ENCODE measurements around the gene FAM149B1.

The FAM149B1 gene

DNA sequence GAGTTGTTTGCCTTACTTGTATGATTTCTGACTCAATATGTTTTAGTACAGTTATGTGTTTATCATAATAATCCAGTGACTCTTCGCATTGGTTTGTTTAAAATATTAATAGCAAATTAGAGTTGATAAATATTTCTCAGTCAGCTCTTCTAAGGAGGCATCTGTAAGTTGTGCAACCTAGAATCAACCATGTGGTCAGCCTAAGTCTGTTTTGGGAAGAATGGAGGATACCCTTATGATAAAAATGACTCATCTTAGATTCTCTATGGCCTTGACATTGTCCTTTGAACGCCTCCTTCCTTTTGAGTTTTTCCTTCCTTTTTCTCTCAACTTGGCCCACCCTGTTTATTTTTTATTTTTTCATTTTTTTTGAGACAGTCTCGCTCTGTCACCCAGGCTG is 60.3 kb downstream of the FAM149B1 start:
- H3K4me1 ChIP-seq = no peaks in the 10 kb centered on the region
- no peaks in the 10 kb centered on the region; the same call in 1 of the 2 replicates for H3K36me3 ChIP-seq
- TF ChIP-seq, protein P1, sequence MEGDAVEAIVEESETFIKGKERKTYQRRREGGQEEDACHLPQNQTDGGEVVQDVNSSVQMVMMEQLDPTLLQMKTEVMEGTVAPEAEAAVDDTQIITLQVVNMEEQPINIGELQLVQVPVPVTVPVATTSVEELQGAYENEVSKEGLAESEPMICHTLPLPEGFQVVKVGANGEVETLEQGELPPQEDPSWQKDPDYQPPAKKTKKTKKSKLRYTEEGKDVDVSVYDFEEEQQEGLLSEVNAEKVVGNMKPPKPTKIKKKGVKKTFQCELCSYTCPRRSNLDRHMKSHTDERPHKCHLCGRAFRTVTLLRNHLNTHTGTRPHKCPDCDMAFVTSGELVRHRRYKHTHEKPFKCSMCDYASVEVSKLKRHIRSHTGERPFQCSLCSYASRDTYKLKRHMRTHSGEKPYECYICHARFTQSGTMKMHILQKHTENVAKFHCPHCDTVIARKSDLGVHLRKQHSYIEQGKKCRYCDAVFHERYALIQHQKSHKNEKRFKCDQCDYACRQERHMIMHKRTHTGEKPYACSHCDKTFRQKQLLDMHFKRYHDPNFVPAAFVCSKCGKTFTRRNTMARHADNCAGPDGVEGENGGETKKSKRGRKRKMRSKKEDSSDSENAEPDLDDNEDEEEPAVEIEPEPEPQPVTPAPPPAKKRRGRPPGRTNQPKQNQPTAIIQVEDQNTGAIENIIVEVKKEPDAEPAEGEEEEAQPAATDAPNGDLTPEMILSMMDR (IDR thresholded peaks at IDR 0.05; ENCODE audit: low read depth, low read length) = no peak
- H3K9me3 ChIP-seq = no peaks in the 10 kb centered on the region
- DNase-seq = no peak
- H3K27me3 ChIP-seq = no peaks in the 10 kb centered on the region
- H3K4me3 ChIP-seq (ENCODE audit: low read depth, low read length) = no peak overlapping the region

DNA sequence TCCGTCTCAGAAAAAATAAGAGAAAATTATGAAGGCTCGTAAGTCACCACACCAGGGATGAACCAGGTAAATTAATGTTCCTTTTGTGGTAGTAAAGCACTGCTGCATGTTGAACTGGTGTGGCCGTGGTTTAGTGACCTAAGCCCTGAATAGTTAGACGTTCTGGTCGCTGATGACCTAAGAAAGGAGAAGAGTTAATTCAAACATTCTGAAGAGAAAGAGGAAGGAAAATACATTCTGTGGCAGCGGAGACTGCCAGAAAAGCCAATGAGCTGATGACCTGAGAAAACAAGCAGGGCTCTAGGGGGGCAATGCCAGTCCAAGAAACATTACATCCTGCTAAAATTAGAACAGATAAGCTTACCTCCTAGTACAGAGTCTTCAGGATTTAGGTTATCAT is 61.6 kb downstream of the FAM149B1 start:
- Histone ChIP-seq H3K36me3 (peaks cover 5% of the 10 kb centered on the region), H3K27me3 (no peaks in the 10 kb centered on the region), H3K9me3 (no peaks in the 10 kb centered on the region), H3K4me1 (no peaks in the 10 kb centered on the region), H3K4me3 (ENCODE audit: low read depth, low read length) (no peak overlapping the region)
- DNase-seq = no peak
- TF ChIP-seq, protein P1 (IDR thresholded peaks at IDR 0.05; ENCODE audit: low read depth, low read length) = no peak

DNA sequence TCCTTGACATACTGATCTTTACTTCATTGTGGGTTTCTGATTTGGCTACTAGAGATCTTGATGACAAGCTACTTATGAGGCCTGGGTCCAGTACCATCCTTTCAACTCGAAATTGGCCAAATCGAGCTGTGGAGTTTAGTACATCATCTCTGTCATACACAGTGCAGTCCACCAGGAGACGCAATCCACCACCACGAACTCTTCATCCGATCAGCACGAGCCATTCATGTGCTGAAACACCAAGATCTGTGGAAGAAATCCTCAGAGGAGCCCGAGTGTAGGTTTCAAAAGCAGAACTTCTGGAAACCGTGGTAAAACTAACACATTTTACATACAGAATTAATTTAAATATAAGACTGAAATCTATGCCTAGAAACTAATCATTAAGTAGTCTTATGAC is 65.0 kb downstream of the FAM149B1 start:
- peak; percentile 20 for DNase-seq
- no peaks in the 10 kb centered on the region for H3K4me1 ChIP-seq
- no peaks in the 10 kb centered on the region for H3K9me3 ChIP-seq
- TF ChIP-seq, protein P1 (IDR thresholded peaks at IDR 0.05; ENCODE audit: low read depth, low read length) = peak; percentile 45
- H3K4me3 ChIP-seq (ENCODE audit: low read depth, low read length) = no peak overlapping the region
- H3K36me3 ChIP-seq = peaks cover 13% of the 10 kb centered on the region
- no peaks in the 10 kb centered on the region for H3K27me3 ChIP-seq

DNA sequence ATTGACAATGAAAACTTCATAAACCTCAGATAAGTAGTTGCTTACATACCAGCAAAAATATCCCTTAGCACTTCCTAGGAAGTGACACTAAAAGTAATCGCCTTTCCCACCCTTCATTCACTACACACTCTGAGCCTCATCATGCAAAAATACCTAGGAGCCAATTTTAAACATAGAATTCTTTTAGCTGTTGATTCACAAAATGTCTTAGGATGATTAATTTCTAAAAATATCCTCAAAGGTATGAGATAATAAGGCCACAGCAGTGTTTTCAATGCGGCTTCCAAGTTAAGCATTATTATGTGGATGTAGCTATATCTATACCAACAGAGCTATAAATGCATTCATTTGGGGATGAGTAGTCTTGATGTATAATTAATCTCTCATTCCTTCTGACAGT is 66.0 kb downstream of the FAM149B1 start:
- Histone ChIP-seq H3K36me3 (peaks cover 16% of the 10 kb centered on the region), H3K4me1 (no peaks in the 10 kb centered on the region), H3K27me3 (no peaks in the 10 kb centered on the region), H3K9me3 (no peaks in the 10 kb centered on the region), H3K4me3 (ENCODE audit: low read depth, low read length) (no peak overlapping the region)
- no peak for DNase-seq
- TF ChIP-seq, protein P1 (IDR thresholded peaks at IDR 0.05; ENCODE audit: low read depth, low read length) = no peak

DNA sequence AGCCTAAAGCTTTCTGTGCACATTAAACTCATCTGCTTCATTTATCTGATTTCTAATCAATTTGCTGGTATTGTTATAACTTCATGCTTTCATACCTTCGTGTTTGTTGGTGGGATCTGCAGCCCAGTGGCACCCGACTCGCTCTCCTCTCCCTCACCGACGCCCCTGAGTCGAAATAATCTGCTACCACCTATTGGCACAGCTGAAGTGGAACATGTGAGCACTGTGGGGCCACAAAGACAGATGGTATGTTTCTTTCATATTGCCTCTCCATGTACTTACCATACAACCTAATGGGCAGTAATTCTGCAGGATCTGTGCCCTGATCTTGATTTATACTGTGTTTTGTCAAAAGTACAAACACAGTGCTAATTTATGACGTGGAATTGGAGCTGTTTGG is 66.8 kb downstream of the FAM149B1 start:
- Histone ChIP-seq H3K9me3 (no peaks in the 10 kb centered on the region), H3K27me3 (no peaks in the 10 kb centered on the region), H3K4me3 (ENCODE audit: low read depth, low read length) (no peak overlapping the region), H3K36me3 (peaks cover 22% of the 10 kb centered on the region), H3K4me1 (no peaks in the 10 kb centered on the region)
- no peak for DNase-seq
- TF ChIP-seq, protein P1 (IDR thresholded peaks at IDR 0.05; ENCODE audit: low read depth, low read length) = no peak

DNA sequence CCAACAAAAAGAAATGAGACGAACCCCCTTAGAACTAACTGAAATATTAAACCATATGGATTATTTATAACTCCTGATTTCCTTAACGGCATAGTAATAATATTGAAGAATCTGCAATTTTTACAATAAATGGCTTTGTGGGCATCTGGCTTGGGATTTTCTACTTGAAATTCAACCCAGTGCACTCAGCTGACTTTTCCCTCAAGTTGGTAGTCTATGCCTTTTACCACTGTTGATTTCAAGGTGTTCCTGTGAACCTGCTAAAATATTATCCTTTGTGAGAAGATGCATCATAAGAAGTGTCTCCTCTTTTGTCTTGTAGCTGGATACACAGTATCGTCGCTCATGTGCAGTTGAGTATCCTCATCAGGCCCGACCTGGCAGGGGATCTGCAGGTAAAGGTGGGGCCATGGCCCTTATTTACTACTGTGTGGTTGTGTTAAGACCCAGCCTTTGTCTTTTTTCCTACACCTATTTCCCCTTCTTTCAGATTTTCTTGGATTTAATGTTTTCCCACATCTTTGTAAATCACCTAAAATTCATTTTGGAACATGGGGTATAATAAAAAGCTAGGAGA is 71.2 kb downstream of the FAM149B1 start:
- no peak for DNase-seq
- no peaks in the 10 kb centered on the region for H3K9me3 ChIP-seq
- H3K27me3 ChIP-seq = no peaks in the 10 kb centered on the region
- H3K36me3 ChIP-seq = peaks cover 50% of the 10 kb centered on the region
- TF ChIP-seq, protein P1 (IDR thresholded peaks at IDR 0.05; ENCODE audit: low read depth, low read length) = no peak
- H3K4me1 ChIP-seq = no peaks in the 10 kb centered on the region
- H3K4me3 ChIP-seq (ENCODE audit: low read depth, low read length) = no peak overlapping the region
